Measurements from ENCODE around the gene LIMCH1. TPM values are rescaled to one million over a fixed set of nuclear protein-coding genes. Genes with fewer than 3 reads are reported as not detected.
"Not testable (repeated sequence)": the region's sequence is repeated elsewhere in the genome, so short reads cannot be mapped to it uniquely, and the experiment has no call there.

Gene LIMCH1
- total RNA-seq (2021; ENCODE audit: unreplicated experiment) (10.4 TPM), Bru-seq, nascent RNA (percentile 45 among the genes with signal in this experiment), BruChase-seq, experiment 1, labeled RNA remaining after a 6-hour chase (percentile 37 among the genes with signal in this experiment), BruChase-seq, experiment 2, labeled RNA remaining after a 2-hour chase (percentile 39 among the genes with signal in this experiment)
- polyA plus RNA-seq (2012), result 4.3 and 6.8 TPM in 2 replicates
- long read RNA-seq, full-length matches to known transcripts, result 1 of 7 reads
- long read RNA-seq, partial matches to known transcripts, result 0 of 7 reads
- long read RNA-seq, other reads (novel, unspliced or antisense), result 6 of 7 reads

- Histone ChIP-seq H3K9ac (ENCODE audit: low read length) (no peak within 1 kb of the TSS), H3K27ac (ENCODE audit: low read depth, low read length) (no peak within 1 kb of the TSS), H3K36me3 (ENCODE audit: control insufficient read depth in 1 of 2, insufficient read depth in 2 of 2, low read length in 2 of 2) (no peaks in the 10 kb centered on the region), H3K9me3 (ENCODE audit: control insufficient read depth in 1 of 2, insufficient read depth in 1 of 2, low read depth in 1 of 2, low read length in 2 of 2) (no peaks in the 10 kb centered on the region), H3K4me3 (replicated peaks in 1 of 2; ENCODE audit: low read depth in 1 of 2, low read length in 2 of 2) (no peak within 1 kb of the TSS), H3K9me2 (ENCODE audit: insufficient read depth) (no peaks in the 10 kb centered on the region), H3K4me2 (ENCODE audit: low read length) (no peak within 1 kb of the TSS), H4K20me1 (ENCODE audit: insufficient read depth) (no peaks in the 10 kb centered on the region), H3K27me3 (ENCODE audit: insufficient read depth, low read length) (no peaks in the 10 kb centered on the region), H2AFZ (ENCODE audit: low read depth, low read length, poor library complexity, severe bottlenecking) (no peak within 1 kb of the TSS), H3K4me1 (ENCODE audit: control insufficient read depth in 1 of 2, insufficient read depth in 2 of 2, low read length in 2 of 2) (no peaks in the 10 kb centered on the region), H3K79me2 (ENCODE audit: insufficient read depth, low read length) (no peaks in the 10 kb centered on the region)
- RAD21 ChIA-PET (ENCODE audit: low non-redundant PET in 1 of 2, low total read pairs in 2 of 2, uncharacterized antibody in 2 of 2, unreplicated experiment in 2 of 2), result no interaction called here
- TF ChIP-seq TCF7L2 (IDR thresholded peaks at IDR 0.05; ENCODE audit: borderline replicate concordance, extremely low read depth, insufficient read depth, insufficient read length), result no peak
- TF ChIP-seq ZFX (IDR thresholded peaks at IDR 0.05), result no peak
- TF ChIP-seq JUND (IDR thresholded peaks at IDR 0.05), result no peak
- ATAC-seq, result no peak
- intact Hi-C loops (cut with micrococcal nuclease), result no loop called here
- BruUV-seq (replicated peaks), result no TSS peak
- POLR2A ChIA-PET, result no interaction called here
- CTCF ChIA-PET, result no interaction called here
- no peak for DNase-seq (ENCODE audit: low read depth, low spot score)
Measured at GRCh38 chr4:41538017-41538733, at the start of gene LIMCH1. Gene LIMCH1, plus strand, starts transcription at chr4:41538157. Its CDS starts 67,839 bp downstream, at chr4:41605996.

DNA sequence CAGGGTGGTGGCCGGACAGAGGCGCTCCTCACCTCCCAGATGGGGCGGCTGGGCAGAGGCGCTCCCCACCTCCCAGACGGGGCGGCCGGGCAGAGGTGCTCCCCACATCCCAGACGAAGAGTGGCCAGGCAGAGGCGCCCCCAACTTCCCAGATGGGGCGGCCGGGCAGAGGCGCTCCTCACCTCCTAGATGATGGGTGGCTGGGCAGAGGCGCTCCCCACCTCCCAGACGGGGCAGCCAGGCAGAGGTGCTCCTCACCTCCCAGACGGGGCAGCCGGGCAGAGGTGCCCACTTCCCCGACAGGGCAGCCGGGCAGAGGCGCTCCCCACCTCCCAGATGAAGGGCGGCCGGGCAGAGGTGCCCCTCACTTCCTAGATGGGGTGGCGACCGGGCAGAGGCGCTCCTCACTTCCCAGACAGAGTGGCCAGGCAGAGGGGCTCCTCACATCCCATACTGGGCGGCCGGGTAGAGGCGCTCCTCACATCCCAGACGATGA lies 46.8 kb upstream of the LIMCH1 start:
- not testable (repeated sequence) for H3K27ac ChIP-seq (ENCODE audit: low read depth, low read length)

More for the DNA sequence above, 46.8 kb upstream of the LIMCH1 start:
- H3K9me2 ChIP-seq (ENCODE audit: insufficient read depth); RAD21 ChIA-PET (ENCODE audit: low non-redundant PET in 1 of 2, low total read pairs in 2 of 2, uncharacterized antibody in 2 of 2, unreplicated experiment in 2 of 2); H3K79me2 ChIP-seq (ENCODE audit: insufficient read depth, low read length); H3K36me3 ChIP-seq (ENCODE audit: control insufficient read depth in 1 of 2, insufficient read depth in 2 of 2, low read length in 2 of 2); H2AFZ ChIP-seq (ENCODE audit: low read depth, low read length, poor library complexity, severe bottlenecking); POLR2A ChIA-PET; ATAC-seq; intact Hi-C loops (cut with micrococcal nuclease); BruUV-seq (replicated peaks); DNase-seq (ENCODE audit: low read depth, low spot score); H3K27me3 ChIP-seq (ENCODE audit: insufficient read depth, low read length); H4K20me1 ChIP-seq (ENCODE audit: insufficient read depth); H3K4me1 ChIP-seq (ENCODE audit: control insufficient read depth in 1 of 2, insufficient read depth in 2 of 2, low read length in 2 of 2); CTCF ChIA-PET; H3K9ac ChIP-seq (ENCODE audit: low read length); H3K4me2 ChIP-seq (ENCODE audit: low read length); H3K9me3 ChIP-seq (ENCODE audit: control insufficient read depth in 1 of 2, insufficient read depth in 1 of 2, low read depth in 1 of 2, low read length in 2 of 2); H3K4me3 ChIP-seq (replicated peaks in 1 of 2; ENCODE audit: low read depth in 1 of 2, low read length in 2 of 2): not testable (repeated sequence)
